Sigmoid colon (tissue), 3 donors: ENCODE results near the gene WDR6.

Source experiments
- CTCF ChIP-seq, 4 experiments: fragments of 450-650 bp in 3 of 4; fragments of 200-600 bp in 1 of 4; IDR thresholded peaks; one replicate each; pipeline ENCODE4 v1.5.1; 2016 to 2019; ENCODE audit warnings: antibody characterized with exemption in 4 of 4, mild to moderate bottlenecking in 3 of 4, moderate library complexity in 2 of 4
- POLR2A ChIP-seq, 2 donors: fragments of 450-650 bp; IDR thresholded peaks; one replicate each; pipeline ENCODE4 v1.6.1; 2016; ENCODE audit warnings: antibody characterized with exemption in 2 of 2, mild to moderate bottlenecking in 2 of 2, moderate library complexity in 2 of 2

GRCh38 chr3:48993834-48994233 lies 13.4 kb upstream of the WDR6 start:
- no peak for TF ChIP-seq POLR2A (IDR thresholded peaks at IDR 0.05)
- TF ChIP-seq CTCF (IDR thresholded peaks at IDR 0.05), result no peak
